LNCAP (cell line): ENCODE results near the gene MYL4.

Experiments used
- CTCF ChIP-seq: fragments of 450-650 bp; IDR thresholded peaks from 2 replicates; pipeline ENCODE4 v1.5.1; 2017; ENCODE audit warnings: mild to moderate bottlenecking

MYL4 gene

GRCh38 chr17:47244697-47245096 is 35.5 kb downstream of the MYL4 start:
- TF ChIP-seq CTCF = no peak

GRCh38 chr17:47246120-47246519 is 37.0 kb downstream of the MYL4 start:
- no peak for TF ChIP-seq CTCF

- TF ChIP-seq CTCF = no peak
Measured at GRCh38 chr17:47250855-47251254, 41.7 kb downstream of the MYL4 start.

- no peak for TF ChIP-seq CTCF
Measured at GRCh38 chr17:47251421-47251940, 42.3 kb downstream of the MYL4 start.

GRCh38 chr17:47252209-47252608 is 43.1 kb downstream of the MYL4 start:
- no peak for TF ChIP-seq CTCF

- TF ChIP-seq CTCF = no peak
Measured at GRCh38 chr17:47252766-47253512, 43.8 kb downstream of the MYL4 start.

- TF ChIP-seq CTCF = peak; percentile 58
Measured at GRCh38 chr17:47253541-47254402, 44.6 kb downstream of the MYL4 start, which contains the start of gene ITGB3. Gene ITGB3, plus strand, starts transcription at chr17:47253827. Its CDS starts 35 bp downstream, at chr17:47253862.
